NCI-H226 (cell line): ENCODE results near the gene ACTRT1.

Experiments used
- DNase-seq: peaks from one replicate; pipeline ENCODE4 v3.0.0-alpha.2; 2015

Gene ACTRT1

GRCh38 chrX:128052303-128052702 is at the start of gene ACTRT1:
ACTRT1 (minus strand) TSS chrX:128052403; CDS start chrX:128052206, 197 bp downstream.
- DNase-seq = no peak

- no peak for DNase-seq
These were observed 26.3 kb upstream of the ACTRT1 start for GRCh38 chrX:128078545-128078944.

- no peak for DNase-seq
These were observed 5.2 kb upstream of the ACTRT1 start for GRCh38 chrX:128057421-128057820.

- DNase-seq = no peak
These were observed 677 bp downstream of the ACTRT1 start for GRCh38 chrX:128051526-128051925.

GRCh38 chrX:128035318-128035717 is 16.9 kb downstream of the ACTRT1 start:
- no peak for DNase-seq

GRCh38 chrX:128021566-128021965 is 30.6 kb downstream of the ACTRT1 start:
- no peak for DNase-seq

GRCh38 chrX:128020701-128021100 is 31.5 kb downstream of the ACTRT1 start:
- no peak for DNase-seq

- no peak for DNase-seq
These were observed 33.0 kb downstream of the ACTRT1 start for GRCh38 chrX:128019218-128019617.

GRCh38 chrX:128012015-128012414 is 40.2 kb downstream of the ACTRT1 start:
- no peak for DNase-seq

GRCh38 chrX:128007882-128008281 is 44.3 kb downstream of the ACTRT1 start:
- DNase-seq = no peak
